GM23248 (cell line): ENCODE measurements around the gene ADRM1. TPM values are rescaled to one million over a fixed set of nuclear protein-coding genes. Genes with fewer than 3 reads are reported as not detected.

Experiments
- DNase-seq: peaks from one replicate; pipeline ENCODE4 v3.0.0-alpha.2; 2015
- H2AFZ ChIP-seq: fragments of 200-600 bp; sonication (generic); 2 replicates; pipeline ENCODE4 v1.6.1; 2016; ENCODE audit warnings: antibody characterized with exemption
- H3F3A ChIP-seq: fragments of 200-600 bp; sonication (generic); 2 replicates; pipeline ENCODE4 v1.6.1; 2016; ENCODE audit warnings: mild to moderate bottlenecking, antibody characterized with exemption, mixed run types; ENCODE audit not compliant: insufficient read depth
- H3K27ac ChIP-seq: fragments of 200-600 bp; sonication (generic); 2 replicates; pipeline ENCODE4 v1.5.1; 2016; ENCODE audit warnings: mild to moderate bottlenecking
- H3K27me3 ChIP-seq: fragments of 200-600 bp; sonication (generic); replicated peaks from 2 replicates; pipeline ENCODE4 v1.6.1; 2016; ENCODE audit warnings: mild to moderate bottlenecking; ENCODE audit not compliant: insufficient read depth
- H3K36me3 ChIP-seq: fragments of 200-600 bp; sonication (generic); 2 replicates; pipeline ENCODE4 v1.6.1; 2016; ENCODE audit warnings: low read depth, mild to moderate bottlenecking
- H3K4me1 ChIP-seq: fragments of 200-600 bp; sonication (generic); 2 replicates; pipeline ENCODE4 v1.6.1; 2016; ENCODE audit warnings: mild to moderate bottlenecking; ENCODE audit not compliant: insufficient read depth
- H3K4me2 ChIP-seq: fragments of 200-600 bp; sonication (generic); one replicate; pipeline ENCODE4 v1.6.1; 2016; ENCODE audit warnings: mild to moderate bottlenecking; ENCODE audit not compliant: unreplicated experiment
- H3K4me3 ChIP-seq: fragments of 200-600 bp; sonication (generic); 2 replicates; pipeline ENCODE4 v1.5.1; 2016; ENCODE audit warnings: mild to moderate bottlenecking
- H3K79me2 ChIP-seq: fragments of 200-600 bp; sonication (generic); 2 replicates; pipeline ENCODE4 v1.6.1; 2016; ENCODE audit warnings: mild to moderate bottlenecking; ENCODE audit not compliant: insufficient read depth
- H3K9ac ChIP-seq: fragments of 200-600 bp; sonication (generic); 2 replicates; pipeline ENCODE4 v1.6.1; 2016; ENCODE audit warnings: mild to moderate bottlenecking
- H3K9me2 ChIP-seq: fragments of 200-600 bp; sonication (generic); 2 replicates; pipeline ENCODE4 v1.6.1; 2016; ENCODE audit warnings: mixed run types, mild to moderate bottlenecking, moderate library complexity; ENCODE audit not compliant: insufficient read depth
- H3K9me3 ChIP-seq: fragments of 200-600 bp; sonication (generic); one replicate; pipeline ENCODE4 v1.6.1; 2017; ENCODE audit warnings: low read depth
- H4K20me1 ChIP-seq: fragments of 200-600 bp; sonication (generic); 2 replicates; pipeline ENCODE4 v1.6.0; 2016; ENCODE audit not compliant: insufficient read depth
- EZH2 ChIP-seq: fragments of 200-600 bp; sonication (generic); IDR thresholded peaks from 2 replicates; pipeline ENCODE4 v1.6.1; 2018; ENCODE audit warnings: antibody characterized with exemption, mild to moderate bottlenecking; ENCODE audit not compliant: insufficient read depth, poor library complexity, severe bottlenecking
- EZH2phosphoT487 ChIP-seq: fragments of 200-600 bp; sonication (generic); IDR thresholded peaks from 2 replicates; pipeline ENCODE4 v1.6.1; 2018; ENCODE audit warnings: antibody characterized with exemption, moderate library complexity, mild to moderate bottlenecking, low read depth; ENCODE audit not compliant: insufficient read depth
- WGBS, 2 experiments: methylation state at CpG; one replicate each; pipeline ENCODE4 v1.1.6; 2015 to 2017; ENCODE audit warnings: low lambda C conversion rate in 2 of 2, low coverage in 1 of 2; ENCODE audit errors: missing lambda C conversion rate in 2 of 2; 5-methylcytosine and 5-hydroxymethylcytosine counted together
- in situ Hi-C: fragments of 300-500 bp; cut with MboI; formaldehyde crosslinking; loops from 2 replicates; pipeline ENCODE4 v1.15.0; 2020
- polyA plus RNA-seq: library from polyadenylated mRNA; unstranded; fragments of >200 nt; fragmentation: Nextera tagmentation; extraction: Ambion mirVana; gene quantifications from 2 replicates; pipeline ENCODE4 v1.2.1, GENCODE V29; 2016
- total RNA-seq: library from RNA; depleted of rRNA; stranded (reverse); fragments of >200 nt; shearing (Covaris generic); gene quantifications from 2 replicates; pipeline ENCODE4 v1.2.3, GENCODE V29; 2014

ADRM1 gene
- total and polyA plus RNA-seq, 2 experiments from 2014 or later, result 138 to 162 TPM

- no peak for TF ChIP-seq EZH2
- TF ChIP-seq EZH2phosphoT487, result no peak
- Histone ChIP-seq H2AFZ (no peak overlapping the region), H3K27me3 (no peaks in the 10 kb centered on the region), H3K9ac (no peak overlapping the region), H3K79me2 (no peaks in the 10 kb centered on the region), H3K9me2 (no peaks in the 10 kb centered on the region), H3K4me1 (no peaks in the 10 kb centered on the region), H3K27ac (no peak overlapping the region), H3K4me2 (no peak overlapping the region), H3F3A (no peaks in the 10 kb centered on the region), H3K4me3 (no peak overlapping the region), H4K20me1 (no peaks in the 10 kb centered on the region), H3K9me3 (no peaks in the 10 kb centered on the region), H3K36me3 (no peaks in the 10 kb centered on the region)
- WGBS, 2 experiments, result 77% methylated on average over 23 to 25 of the region's 25 CpGs
- in situ Hi-C loops, result no loop called here
- DNase-seq, result no peak
Measured at GRCh38 chr20:62323980-62324906, 21.4 kb downstream of the ADRM1 start.

GRCh38 chr20:62325172-62325905 lies 22.5 kb downstream of the ADRM1 start:
- H3K27me3 ChIP-seq, result no peaks in the 10 kb centered on the region
- DNase-seq, result no peak
- H3K27ac ChIP-seq, result no peak overlapping the region
- H3K4me1 ChIP-seq, result no peaks in the 10 kb centered on the region
- H3K9me3 ChIP-seq, result no peaks in the 10 kb centered on the region
- no peak overlapping the region for H2AFZ ChIP-seq
- TF ChIP-seq EZH2phosphoT487 (no peak), EZH2 (no peak)
- no peaks in the 10 kb centered on the region for H3K36me3 ChIP-seq
- no peaks in the 10 kb centered on the region for H3K9me2 ChIP-seq
- no peaks in the 10 kb centered on the region for H4K20me1 ChIP-seq
- no peak overlapping the region for H3K4me3 ChIP-seq
- WGBS, 2 experiments, result 85 to 96% methylated on average over 13 to 14 of the region's 14 CpGs
- no peaks in the 10 kb centered on the region for H3F3A ChIP-seq
- in situ Hi-C loops, result no loop called here
- H3K79me2 ChIP-seq, result no peaks in the 10 kb centered on the region
- no peak overlapping the region for H3K9ac ChIP-seq
- no peak overlapping the region for H3K4me2 ChIP-seq

GRCh38 chr20:62326559-62326958 lies 23.8 kb downstream of the ADRM1 start:
- Histone ChIP-seq H2AFZ (no peak overlapping the region), H3K4me1 (no peaks in the 10 kb centered on the region), H3K27ac (no peak overlapping the region), H3K9me2 (no peaks in the 10 kb centered on the region), H3K9me3 (no peaks in the 10 kb centered on the region), H3F3A (no peaks in the 10 kb centered on the region), H3K79me2 (no peaks in the 10 kb centered on the region), H3K9ac (no peak overlapping the region), H4K20me1 (no peaks in the 10 kb centered on the region), H3K27me3 (no peaks in the 10 kb centered on the region), H3K36me3 (no peaks in the 10 kb centered on the region), H3K4me3 (no peak overlapping the region), H3K4me2 (no peak overlapping the region)
- TF ChIP-seq EZH2phosphoT487 (no peak), EZH2 (no peak)
- no peak for DNase-seq
- in situ Hi-C loops, result no loop called here
- 63 to 69% methylated on average over 14 of the region's 14 CpGs for WGBS, 2 experiments

- no peak for TF ChIP-seq EZH2phosphoT487
- TF ChIP-seq EZH2, result no peak
- Histone ChIP-seq H3K27me3 (no peaks in the 10 kb centered on the region), H3K4me3 (no peak overlapping the region), H3K79me2 (no peaks in the 10 kb centered on the region), H3K9me3 (no peaks in the 10 kb centered on the region), H3K27ac (no peak overlapping the region), H2AFZ (no peak overlapping the region), H4K20me1 (no peaks in the 10 kb centered on the region), H3K4me2 (no peak overlapping the region), H3K4me1 (no peaks in the 10 kb centered on the region), H3K36me3 (no peaks in the 10 kb centered on the region), H3K9ac (no peak overlapping the region), H3F3A (no peaks in the 10 kb centered on the region), H3K9me2 (no peaks in the 10 kb centered on the region)
- in situ Hi-C loops, result no loop called here
- 62 to 72% methylated on average over 26 to 27 of the region's 30 CpGs for WGBS, 2 experiments
- DNase-seq, result no peak
Measured at GRCh38 chr20:62326959-62327725, 24.3 kb downstream of the ADRM1 start.
